ENCODE measurements around the gene DPH3.
"Not testable (repeated sequence)": the region's sequence is repeated elsewhere in the genome, so short reads cannot be mapped to it uniquely, and the experiment has no call there.

Gene DPH3

DNA sequence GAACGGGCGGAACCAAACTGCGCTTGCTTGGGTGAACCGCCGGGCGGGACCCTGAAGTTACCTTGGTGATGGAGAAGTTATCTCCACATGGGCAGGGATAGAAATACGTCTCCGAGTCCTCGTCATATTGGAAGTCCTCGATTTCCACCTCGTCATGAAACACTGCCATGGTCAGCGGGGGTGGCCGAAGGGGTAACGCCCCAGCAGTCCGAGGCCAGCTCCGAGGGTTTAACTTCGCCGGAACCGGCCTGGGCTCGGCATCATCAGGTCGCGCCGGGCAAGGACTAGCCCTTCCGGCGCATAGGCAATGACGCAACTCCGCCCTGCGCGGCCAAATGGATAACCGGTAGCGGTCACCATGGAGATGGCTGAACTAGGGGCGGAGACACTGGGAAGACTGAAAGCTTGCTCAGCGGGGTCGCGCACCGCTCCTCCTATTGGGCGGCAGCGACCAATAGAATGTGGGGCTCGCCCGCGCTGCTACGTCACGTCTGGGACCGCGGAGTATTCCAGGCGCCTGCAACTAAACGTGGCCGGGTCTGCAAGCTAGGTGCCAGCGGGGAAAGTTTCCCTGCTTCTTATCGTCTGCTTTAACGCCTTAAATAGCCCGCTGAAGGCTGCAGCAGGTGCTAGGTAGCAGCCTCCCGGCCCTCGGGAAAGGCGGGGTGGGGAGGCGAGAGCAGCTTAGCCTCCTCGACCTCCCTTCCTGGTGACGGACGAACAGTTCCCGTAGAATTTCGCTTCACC, at the start of gene DPH3, which contains the start of gene OXNAD1:
DPH3 (minus strand) TSS at position 236 of the 747 bp plus-strand sequence; CDS start at position 169, 67 bp downstream.
OXNAD1 (plus strand) TSS at position 505 of the 747 bp plus-strand sequence. CDS start 5,741 bp downstream, outside the sequence.
- peak; percentile 98 to 99 for DNase-seq

DNA sequence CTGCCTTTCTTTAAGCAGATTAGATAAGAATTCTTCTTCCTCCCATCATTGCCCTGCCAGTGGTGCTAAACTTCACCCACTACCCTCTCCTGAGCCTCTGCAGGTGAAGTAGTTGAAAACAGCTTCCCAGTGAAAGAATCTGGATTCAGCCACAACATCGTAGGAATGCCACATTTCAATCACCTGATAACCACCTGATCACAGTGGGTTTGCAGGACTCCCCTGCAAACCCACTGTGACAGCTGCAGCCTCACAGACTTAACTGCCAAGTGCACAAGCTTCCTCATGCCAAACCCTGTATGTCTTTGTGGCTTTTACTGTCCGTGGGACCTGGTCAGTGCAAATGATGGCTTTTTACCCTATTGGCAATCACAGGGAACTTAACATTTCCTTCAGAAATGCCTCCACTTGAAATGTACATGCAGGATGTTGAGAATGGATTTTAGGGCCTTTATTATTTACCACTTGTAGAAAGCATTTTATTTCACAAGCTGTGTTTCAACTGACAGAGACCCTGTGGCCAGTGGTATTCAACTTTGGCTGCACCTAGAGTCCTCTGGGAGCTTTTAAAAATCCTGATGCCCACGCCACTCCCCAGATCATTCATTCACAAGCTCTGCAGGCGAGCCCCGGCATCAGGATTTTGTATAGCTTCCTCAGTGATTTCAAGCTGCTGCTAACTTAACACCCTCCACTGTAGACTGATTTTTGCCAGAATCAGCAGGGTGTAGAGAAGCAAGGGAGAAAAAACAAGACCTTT, 49.3 kb upstream of the DPH3 start:
- no peak for DNase-seq

DNA sequence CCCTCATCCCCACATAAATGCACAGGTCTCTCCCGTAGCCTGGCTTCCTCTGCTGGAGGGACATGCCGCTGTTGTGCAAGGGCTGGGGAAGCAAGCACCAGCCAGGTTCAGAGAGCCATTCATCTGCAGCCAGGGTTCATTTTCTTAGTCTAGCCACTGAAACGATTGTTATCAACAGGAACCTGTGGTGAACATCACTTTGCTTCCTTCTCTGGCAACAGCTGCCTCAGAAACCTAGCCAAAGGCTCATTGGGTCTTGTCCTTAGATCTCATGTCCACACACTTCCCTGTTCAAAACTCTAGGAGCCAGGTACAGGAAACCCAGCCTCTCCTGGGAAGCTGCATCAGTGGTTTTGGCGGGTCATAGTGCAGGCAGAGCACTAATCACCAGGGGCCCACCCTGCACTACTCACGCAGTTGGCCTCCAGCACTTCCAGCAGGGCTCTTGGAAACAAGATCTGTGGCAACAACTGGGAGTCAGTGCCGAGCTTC, 47.3 kb upstream of the DPH3 start:
- DNase-seq = peak; percentile 92 to 96

DNA sequence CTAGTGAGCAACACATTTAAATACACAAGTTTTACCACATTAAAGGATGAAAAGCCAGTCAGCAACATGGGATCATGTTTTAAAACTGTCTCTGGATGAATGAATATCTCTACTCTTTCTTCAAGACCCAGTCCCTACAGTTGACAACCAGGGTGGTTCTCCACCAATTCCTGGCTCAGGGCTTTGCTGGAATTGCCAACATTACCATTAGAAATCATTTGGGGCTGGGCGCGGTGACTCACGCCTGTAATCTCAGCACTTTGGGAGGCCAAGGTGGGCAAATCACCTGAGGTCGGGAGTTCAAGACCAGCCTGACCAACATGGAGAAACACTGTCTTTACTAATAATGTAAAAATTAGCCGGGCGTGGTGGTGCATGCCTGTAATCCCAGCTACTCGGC, 45.7 kb upstream of the DPH3 start:
- not testable (repeated sequence) for DNase-seq

DNA sequence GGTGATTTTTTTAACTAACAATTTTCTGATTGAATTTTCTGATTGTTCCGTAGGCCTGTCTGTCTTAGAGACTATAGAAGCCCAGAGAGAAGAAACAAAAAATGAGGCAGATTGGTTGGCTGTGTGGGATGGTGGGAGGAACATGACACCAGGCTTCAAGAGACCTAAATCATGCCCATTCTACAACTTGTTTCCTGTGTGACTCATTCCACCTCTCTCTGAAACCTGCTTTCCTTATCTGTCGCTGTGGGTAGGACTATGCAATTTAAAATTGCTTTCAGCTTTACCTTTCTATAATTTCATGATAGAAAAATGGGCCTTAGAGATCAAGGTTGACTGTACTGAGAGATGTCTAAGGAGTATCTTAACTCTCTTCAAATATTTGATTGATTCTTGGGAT, 44.8 kb upstream of the DPH3 start:
- DNase-seq = peak; percentile 72 to 87

DNA sequence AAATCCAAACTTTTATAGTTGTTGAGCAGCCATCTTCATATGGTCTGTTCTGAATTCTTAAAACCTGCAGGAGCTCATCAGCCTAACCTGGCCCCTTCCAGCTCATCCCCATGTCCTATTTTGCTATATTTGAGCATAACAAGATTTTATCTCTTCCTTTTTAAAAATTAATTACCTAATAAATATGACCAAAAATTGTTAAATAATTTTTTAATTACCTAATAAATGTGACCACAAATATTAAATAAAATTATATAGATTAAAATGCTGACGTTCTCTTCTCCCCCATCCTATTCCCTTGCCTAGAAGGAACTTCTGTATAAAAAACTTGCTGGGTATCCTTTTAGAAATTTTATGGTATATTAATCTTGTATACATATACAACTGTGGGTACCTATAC, 44.0 kb upstream of the DPH3 start:
- DNase-seq = no peak

DNA sequence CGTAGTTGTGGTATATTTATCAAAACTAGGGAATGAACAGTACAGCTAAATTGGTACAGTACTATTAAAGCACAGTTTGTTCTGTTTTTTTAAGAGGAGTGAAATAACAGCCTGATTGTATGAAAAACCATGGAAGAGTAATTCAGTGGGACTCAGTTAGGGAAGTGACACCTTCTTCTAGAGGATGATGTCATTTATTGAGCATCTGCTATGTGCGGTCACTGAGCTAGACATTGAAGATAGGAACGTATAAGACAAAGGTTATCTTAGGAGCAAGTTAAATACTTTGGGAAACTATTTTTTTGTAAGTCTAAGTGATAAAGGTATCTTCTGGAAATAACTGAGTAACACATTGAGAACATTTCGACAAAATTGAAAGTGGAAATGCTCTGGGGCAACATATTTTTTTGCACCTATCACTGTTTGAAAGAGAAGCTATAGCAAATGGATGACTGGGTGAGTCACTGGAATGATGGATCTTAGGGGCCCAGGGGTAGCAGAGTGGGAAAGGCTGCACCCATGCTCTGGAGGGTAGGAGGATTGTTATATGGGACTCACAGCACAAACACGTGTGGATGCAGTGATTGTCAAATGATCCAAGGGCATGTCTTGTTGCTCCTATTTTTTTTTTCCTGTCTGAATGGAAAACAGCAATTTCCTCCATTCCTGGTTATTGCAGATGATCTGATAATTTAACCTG, 43.2 kb upstream of the DPH3 start:
- no peak for DNase-seq

DNA sequence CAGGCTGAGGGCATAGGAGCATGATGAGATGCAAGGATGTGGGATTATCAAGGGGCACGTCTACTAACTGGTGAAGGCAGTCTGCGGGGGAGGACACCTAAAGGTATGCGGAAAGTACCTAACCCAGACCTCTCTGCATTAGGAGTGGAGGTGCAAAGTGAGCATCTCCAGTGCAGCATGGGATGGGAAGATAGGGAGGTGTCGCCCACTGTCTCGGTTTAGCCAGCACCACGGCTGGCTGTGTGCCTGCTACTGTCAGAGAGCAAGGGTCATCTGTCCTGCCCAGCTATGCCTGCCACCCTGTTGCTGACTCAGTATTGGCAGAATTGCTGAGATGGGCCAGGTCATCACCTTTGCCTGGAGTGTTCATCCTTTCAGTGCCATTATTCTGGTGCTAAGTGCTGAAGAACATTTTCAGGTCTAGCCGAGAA, 40.4 kb upstream of the DPH3 start:
- DNase-seq = no peak

DNA sequence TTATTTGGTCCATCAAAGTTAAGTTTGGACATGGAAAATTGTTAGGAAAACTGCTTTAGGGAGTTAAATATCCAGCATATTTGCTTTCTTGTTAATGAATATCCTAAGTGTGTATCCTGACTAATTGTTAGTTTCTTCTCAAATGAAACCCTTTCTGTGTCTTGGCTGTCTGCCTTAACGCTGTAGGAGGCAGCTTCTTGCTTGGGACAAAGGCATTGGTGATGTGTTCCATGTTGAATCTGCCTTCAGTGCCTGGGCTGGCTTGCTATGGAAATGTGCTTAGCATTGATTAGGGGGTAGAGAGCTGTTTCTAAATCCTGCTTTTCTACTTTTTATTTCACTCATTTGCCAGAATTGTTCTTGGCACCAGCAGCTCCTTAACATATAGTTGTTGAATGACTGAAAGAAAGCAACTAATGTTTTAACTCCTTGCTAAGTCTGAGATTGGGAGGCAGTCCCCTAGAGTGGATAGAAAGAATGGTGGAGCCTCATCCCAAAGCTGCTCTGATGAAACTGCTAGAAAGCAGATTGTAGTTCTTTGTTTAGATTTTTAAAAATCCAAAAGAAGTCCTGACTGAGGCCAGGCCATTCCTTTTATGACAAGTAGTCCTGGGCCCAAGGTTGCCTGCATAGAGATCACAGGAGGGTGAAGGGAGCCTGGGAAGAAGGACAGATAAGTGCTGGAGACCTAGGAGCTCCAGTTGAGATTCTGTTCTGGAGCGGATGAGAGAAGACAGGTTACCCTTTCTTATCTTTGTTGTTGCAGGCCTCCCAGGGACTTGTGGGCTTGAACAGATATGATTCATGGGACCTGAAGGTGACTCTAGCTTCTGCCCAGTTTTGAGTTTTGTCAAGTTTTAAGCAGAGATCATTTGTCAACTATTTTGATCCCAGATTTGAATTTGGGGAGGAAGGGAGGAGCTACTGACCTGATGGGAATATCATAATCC, 39.6 kb upstream of the DPH3 start:
- no peak for DNase-seq

DNA sequence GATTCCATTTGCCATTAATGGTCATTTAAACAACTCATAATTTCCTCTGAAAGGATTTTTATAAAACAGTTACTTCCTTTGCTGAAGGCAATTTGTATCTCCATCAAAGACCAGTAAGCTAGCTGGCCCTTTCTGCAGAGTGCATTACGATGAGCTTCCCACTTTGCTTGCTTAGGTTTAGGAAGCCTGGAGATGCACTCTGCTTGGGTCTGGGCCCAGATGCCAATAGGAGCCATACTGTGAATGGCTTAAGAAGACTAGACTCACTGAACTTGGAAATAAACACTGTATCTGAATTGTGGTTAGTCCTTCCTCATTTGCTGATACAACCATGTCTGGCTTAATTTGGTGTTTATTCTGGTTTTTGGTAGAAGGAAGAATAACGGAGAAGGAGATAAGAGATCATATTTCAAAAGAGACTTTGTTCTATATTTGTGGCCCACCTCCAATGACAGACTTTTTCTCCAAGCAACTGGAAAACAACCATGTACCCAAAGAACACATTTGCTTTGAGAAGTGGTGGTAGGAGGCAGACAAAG, 38.4 kb upstream of the DPH3 start:
- DNase-seq = peak; percentile 6 to 18

DNA sequence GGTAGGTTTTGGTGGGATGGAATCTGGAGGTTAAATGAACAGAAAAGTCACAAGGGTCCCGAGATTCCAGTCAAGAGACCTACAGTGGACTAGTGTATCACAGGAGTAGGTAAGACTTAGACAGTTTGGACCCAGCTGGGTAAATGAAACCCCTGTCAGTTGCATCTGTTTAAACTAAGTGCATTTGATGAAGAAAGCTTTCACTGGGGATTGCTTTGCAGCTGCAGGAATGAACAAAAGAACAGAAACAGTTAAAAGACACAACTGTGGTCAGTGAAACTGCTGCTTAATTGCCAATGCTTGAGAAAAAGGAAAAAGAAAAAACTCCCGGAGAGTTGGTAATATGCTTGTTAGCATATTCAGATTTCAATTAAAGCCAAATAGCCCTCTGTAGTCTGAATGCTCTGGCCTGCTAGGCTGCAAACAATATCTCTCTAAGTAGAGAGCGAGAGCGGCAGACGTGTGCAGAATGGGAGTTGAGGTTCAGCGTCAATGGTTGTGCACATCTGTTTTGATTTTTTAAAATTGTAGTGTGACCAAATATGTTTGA, 37.4 kb upstream of the DPH3 start:
- DNase-seq = no peak

DNA sequence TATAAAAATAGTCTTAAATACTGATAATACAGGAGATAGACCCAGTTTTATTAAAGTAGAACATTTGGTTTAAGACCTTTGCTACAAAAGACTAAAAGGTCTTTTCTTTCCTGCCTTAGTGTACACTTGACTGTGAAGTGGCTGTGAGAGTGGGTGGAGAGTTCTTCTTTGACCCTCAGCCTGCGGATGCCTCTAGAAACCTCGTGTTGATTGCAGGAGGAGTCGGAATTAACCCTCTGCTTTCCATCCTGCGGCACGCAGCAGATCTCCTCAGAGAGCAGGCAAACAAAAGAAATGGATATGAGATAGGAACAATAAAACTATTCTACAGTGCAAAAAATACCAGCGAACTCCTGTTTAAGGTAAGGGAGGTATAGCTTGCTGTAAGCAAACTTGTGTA, 36.8 kb upstream of the DPH3 start:
- DNase-seq = no peak

DNA sequence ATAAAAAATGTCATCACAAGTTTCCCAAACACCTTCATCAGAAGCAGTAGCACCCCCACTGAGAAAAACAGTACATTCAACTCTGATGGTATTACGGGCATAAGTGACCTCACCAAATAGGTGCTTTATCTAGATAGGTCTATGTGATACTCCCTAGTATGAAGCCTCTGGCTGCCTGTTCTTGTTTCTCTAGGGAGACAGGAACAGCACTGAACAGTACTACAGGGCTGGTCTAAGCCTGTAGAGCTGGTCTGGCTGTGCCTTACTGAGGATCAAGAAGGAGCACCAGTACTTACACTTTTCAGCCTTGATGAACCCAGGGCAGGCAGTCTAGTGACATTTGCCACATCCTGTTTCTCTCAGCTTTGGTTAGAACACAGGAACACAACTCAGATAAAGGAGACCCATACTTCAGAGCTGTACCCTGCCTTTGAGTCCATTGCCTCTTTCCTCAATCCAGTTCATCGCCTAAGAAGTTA, 36.2 kb upstream of the DPH3 start:
- DNase-seq = peak; percentile 33 to 58

DNA sequence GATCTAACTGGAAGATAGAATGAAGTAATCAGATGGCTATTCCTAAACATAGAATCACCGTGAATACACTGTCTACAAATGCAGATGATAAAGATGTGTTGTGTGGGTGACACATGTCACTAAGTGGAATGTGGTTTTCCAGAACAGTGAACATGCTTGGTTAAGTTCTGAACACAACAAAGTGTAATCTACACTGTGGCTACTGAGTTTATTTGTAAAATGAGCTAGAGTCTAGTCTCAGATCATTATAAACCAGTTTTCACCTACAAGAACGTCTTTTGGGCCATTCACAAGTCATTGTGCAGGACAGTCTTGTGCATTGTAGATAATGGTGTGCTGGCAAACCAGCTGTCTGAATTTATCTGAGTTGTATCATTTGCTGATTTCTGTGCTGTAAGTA, 35.6 kb upstream of the DPH3 start:
- DNase-seq = no peak

DNA sequence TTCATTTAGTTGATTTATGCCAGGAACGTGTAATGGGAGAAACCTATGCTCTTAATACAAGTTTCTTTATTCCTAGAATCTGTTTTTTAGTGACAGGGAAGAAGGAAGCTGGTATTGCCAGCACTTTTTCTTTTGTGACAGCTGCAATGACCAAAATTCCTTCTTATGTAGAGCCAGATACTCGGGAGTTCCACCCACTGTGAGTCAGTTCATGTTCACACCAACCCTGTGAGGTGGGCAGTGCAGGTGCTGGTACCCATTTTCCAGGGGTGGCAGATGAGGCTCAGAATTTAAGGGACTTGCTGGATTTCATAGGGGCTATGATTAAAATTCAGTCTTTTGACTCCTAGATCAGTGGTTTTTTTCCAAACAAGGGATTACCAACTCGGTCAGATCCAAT, 35.0 kb upstream of the DPH3 start:
- DNase-seq = no peak

DNA sequence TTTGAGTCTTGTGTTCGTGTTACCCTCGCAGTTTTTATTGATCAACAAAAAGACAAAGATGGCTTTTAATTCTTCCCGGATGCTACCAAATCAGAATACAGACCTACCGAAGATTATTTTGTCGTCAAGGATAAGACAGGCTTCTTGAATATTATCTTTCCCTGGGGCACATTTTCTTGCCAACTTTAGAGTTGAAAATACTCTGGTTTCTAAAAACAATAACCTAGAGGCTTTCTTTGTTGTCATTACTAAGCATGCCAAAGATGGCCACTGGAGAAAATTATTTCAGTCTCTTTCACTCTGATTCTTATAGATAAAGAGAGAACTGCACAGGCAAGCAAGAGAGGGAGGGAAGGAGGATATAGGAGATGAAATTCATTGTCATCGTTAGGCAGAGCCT, 34.1 kb upstream of the DPH3 start:
- DNase-seq = no peak

DNA sequence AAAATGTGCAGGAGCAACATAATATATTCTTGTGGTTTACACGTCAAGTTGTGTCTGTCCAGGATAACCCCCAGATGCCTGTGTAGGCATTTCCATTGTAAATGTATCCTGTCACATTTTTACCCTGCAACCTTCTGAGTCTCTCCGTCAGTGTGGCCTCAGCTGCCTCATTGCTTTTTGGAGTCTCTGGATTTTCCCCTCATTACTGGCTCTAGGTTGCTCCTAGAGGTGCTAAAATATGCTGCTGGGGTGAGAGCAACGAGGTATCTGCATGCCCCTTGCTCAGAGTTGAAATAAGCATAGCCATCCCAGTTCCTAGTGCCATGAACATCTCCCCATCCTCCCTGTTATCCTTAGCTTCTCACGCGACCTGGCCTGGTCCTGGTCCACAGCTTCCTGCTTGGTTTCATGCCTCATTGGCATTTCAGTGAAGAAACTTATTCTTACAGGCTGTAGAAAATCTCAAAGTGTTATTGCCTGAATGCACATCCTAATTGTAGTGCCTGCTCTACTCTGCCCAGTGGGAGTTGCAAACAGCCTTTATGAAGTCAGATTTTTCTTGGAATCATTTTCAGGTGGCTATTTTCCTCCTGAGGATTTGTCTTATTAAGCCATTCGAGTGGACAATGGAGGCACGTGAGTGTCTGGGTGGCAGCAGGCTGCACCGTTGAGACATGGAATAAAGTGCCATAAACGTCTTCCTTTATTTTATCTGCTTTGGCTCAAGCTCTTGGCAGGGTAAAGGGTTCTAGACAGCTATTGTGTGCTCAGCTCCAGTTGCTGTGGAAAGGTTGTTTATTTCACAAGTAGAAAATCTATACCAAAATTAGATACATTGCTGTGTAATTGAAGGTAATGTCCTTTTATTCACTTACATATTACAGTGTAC, 33.5 kb upstream of the DPH3 start:
- no peak for DNase-seq

DNA sequence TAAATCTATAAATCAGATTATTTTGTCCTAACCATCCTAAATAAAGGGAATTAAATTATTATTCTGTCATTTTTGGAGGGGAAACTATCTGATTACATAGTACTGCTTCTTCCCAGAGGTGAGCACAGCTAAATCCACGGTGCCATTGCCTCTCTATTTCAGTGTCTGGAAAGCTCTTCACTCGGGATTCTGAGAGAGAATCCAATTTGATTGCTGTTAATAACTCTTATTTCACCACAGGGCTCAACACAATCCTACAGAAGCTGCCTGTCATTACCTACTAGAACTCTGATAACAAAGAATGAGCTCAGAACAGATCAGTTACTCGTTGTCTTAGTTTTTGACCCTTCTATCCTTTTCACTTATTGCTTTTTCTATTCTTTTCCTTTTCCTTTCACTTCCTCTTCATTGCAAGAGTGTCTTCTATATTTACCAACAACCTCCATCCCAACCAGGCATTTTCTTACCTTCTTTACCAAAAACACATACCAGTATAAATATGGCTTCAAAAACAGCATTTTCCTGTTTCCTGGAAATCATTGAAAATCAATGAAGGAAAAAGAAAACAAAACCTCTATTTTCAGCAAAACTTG, 30.7 kb upstream of the DPH3 start:
- no peak for DNase-seq

DNA sequence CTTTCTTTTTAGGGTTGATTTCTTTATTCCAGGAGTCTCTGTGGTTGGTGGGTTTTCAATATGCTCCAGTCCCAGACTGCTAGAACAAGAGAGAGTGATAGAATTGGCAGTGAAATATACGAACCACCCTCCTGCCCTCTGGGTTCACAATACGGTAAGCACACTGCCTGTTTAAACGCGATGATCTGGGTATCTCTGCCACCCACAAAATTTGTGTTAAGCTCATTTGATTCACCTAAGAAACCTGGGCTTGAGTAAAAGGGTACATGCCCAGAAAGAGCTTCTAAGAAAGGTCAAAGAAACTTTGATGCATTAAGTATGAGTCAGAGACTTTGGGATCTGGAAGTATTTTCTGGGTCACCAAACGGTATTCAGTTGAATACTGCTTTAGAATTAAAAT, 30.1 kb upstream of the DPH3 start:
- DNase-seq = no peak

DNA sequence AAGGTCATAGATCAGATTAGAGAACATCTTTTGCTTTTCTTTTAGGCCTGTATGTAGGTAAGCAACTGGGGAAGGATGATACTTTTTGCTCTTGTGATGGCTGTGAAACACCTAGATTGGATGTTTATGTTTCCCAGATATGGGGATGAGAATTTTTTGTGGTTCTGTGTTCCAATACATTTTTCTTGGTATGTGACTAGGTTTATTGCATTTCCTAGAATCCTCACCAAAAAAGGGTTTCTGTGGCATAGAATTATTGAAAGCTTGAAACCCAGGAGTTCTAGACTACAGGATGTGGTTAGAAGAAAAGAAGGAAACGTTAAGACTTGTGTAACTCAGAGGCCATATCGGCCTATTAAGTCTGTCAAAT, 26.1 kb upstream of the DPH3 start:
- peak; percentile 59 to 79 for DNase-seq

Measured in Kasumi-1 (cell line).